K562 (cell line): ENCODE data around the gene RAD51D. TPM values are rescaled to one million over a fixed set of nuclear protein-coding genes. Genes with fewer than 3 reads are reported as not detected.

Experiments used
- ARID3B ChIP-seq: fragments of 250-450 bp; sonication (Bioruptor Pico); IDR thresholded peaks from 2 replicates; pipeline ENCODE4 v1.4.0; 2020; ENCODE audit warnings: borderline replicate concordance
- ARID4B ChIP-seq: sonication (generic); formaldehyde crosslinking; IDR thresholded peaks from 2 replicates; pipeline ENCODE4 v1.8.0; 2022; ENCODE audit warnings: mild to moderate bottlenecking, missing genetic modification reagents
- ATF4 ChIP-seq: fragments of 450-650 bp; formaldehyde crosslinking; IDR thresholded peaks from 2 replicates; pipeline ENCODE4 v1.4.0; 2022; ENCODE audit warnings: mild to moderate bottlenecking, moderate library complexity
- CTCF ChIP-seq, 3 experiments: IDR thresholded peaks in 2 of 3; conservative IDR thresholded peaks in 1 of 3; 2 replicates each; pipeline ENCODE4 v1.5.1; 2011 to 2012; ENCODE audit warnings: low read length in 3 of 3, mild to moderate bottlenecking in 3 of 3, control low read depth in 2 of 3, improper control_type of control experiment in 1 of 3, inconsistent platforms in 1 of 3, low read depth in 1 of 3, mixed read lengths in 1 of 3, moderate library complexity in 1 of 3; ENCODE audit not compliant: insufficient read depth in 2 of 3
- E2F1 ChIP-seq: sonication (generic); formaldehyde crosslinking; IDR thresholded peaks from 2 replicates; pipeline ENCODE4 v1.8.1; 2023; ENCODE audit warnings: mild to moderate bottlenecking, missing genetic modification reagents, moderate library complexity
- ESRRB ChIP-seq: fragments of 250-450 bp; sonication (Bioruptor Pico); IDR thresholded peaks from 2 replicates; pipeline ENCODE4 v1.5.0; 2020; ENCODE audit warnings: mild to moderate bottlenecking, moderate library complexity, borderline replicate concordance
- FOXP4 ChIP-seq: sonication (generic); formaldehyde crosslinking; IDR thresholded peaks from 2 replicates; pipeline ENCODE4 v1.8.0; 2022; ENCODE audit warnings: mild to moderate bottlenecking, missing genetic modification reagents, borderline replicate concordance
- KLF16 ChIP-seq: IDR thresholded peaks from 2 replicates; pipeline ENCODE4 v1.6.1; 2016; ENCODE audit warnings: antibody characterized with exemption
- LARP7 ChIP-seq: fragments of 450-650 bp; IDR thresholded peaks from 2 replicates; pipeline ENCODE4 v1.6.1; 2016
- NRF1 ChIP-seq, 2 experiments: fragments of 450-650 bp; IDR thresholded peaks in 1 of 2; conservative IDR thresholded peaks in 1 of 2; 2 replicates each; pipeline ENCODE4 v1.6.1; 2014; ENCODE audit warnings: mild to moderate bottlenecking in 2 of 2
- OTX1 ChIP-seq: fragments of 450-650 bp; formaldehyde crosslinking; IDR thresholded peaks from 2 replicates; pipeline ENCODE4 v1.4.0; 2022; ENCODE audit warnings: mild to moderate bottlenecking
- ZNF274 ChIP-seq: IDR thresholded peaks from 2 replicates; pipeline ENCODE4 v1.6.1; 2011; ENCODE audit warnings: low read depth, mild to moderate bottlenecking, low read length, moderate library complexity, borderline replicate concordance
- polyA plus RNA-seq, 8 experiments: library from polyadenylated mRNA; depleted of rRNA in 4 of 8; stranded (reverse) in 5 of 8; unstranded in 3 of 8; fragments of >200 nt; fragmentation: Nextera tagmentation in 2 of 8; fragmentation: Illumina TruSeq in 1 of 8; extraction: Ambion mirVana in 2 of 8; extraction: Trizol in 1 of 8; gene quantifications; 2 replicates each; pipeline versions ENCODE4 v1.2.1 to v1.2.3, GENCODE V29; 2011 to 2014; ENCODE audit warnings: inconsistent platforms in 1 of 8, missing spikeins in 1 of 8
- total RNA-seq, 7 experiments: library from RNA; depleted of rRNA in 6 of 7; stranded (reverse); fragments of >200 nt in 6 of 7; fragmentation: Illumina TruSeq in 2 of 7; extraction: Trizol in 2 of 7; gene quantifications; 2 replicates each; pipeline versions ENCODE4 v1.2.1 to v1.2.3, GENCODE V29; 2011 to 2021; ENCODE audit warnings: low replicate concordance in 1 of 7

The RAD51D gene
- total and polyA plus RNA-seq, 9 of the 15 experiments (the other 6 are each of a cell fraction or from before 2014, with no cell fraction given), result 2.2 to 16.9 (median 8.7) TPM

GRCh38 chr17:35119370-35120165 is at the start of gene RAD51D (continued):
- TF ChIP-seq ARID4B (peak; percentile 39; the same call in 1 of the 2 replicates), FOXP4 (no peak), NRF1 (conservative IDR thresholded peaks at IDR 0.05 in 1 of 2, IDR thresholded peaks at IDR 0.05 in 1 of 2) (peak in 1 of 2 experiments; percentile 7; a peak in 3 of 4 replicates), KLF16 (no peak), OTX1 (CRISPR knock-in tag) (no peak), ATF4 (CRISPR knock-in tag) (no peak), ZNF274 (no peak), ARID3B (CRISPR knock-in tag) (no peak), LARP7 (no peak), ESRRB (no peak), E2F1 (CRISPR knock-in tag) (peak; percentile 79; the same call in 1 of the 2 replicates), CTCF (IDR thresholded peaks at IDR 0.05 in 2 of 3, conservative IDR thresholded peaks at IDR 0.05 in 1 of 3; ENCODE audit: insufficient read depth in 2 of 3, low read depth in 1 of 3, low read length in 3 of 3) (peak; percentile 86 to 97 (median 92))
